Osteoblast (primary cell): ENCODE results near the gene RHBDD1. TPM values are rescaled to one million over a fixed set of nuclear protein-coding genes. Genes with fewer than 3 reads are reported as not detected.

Source experiments
- DNase-seq: peaks from one replicate; pipeline ENCODE4 v3.0.0; 2011; ENCODE audit warnings: low spot score, mixed read lengths; ENCODE audit not compliant: insufficient read length; ENCODE audit errors: missing footprints
- H2AFZ ChIP-seq: 2 replicates; pipeline ENCODE4 v1.6.0; 2011; ENCODE audit warnings: mild to moderate bottlenecking, low read length
- H3K27ac ChIP-seq: 2 replicates; pipeline ENCODE4 v1.5.1; 2011; ENCODE audit warnings: mild to moderate bottlenecking, low read depth, low read length, moderate library complexity
- H3K27me3 ChIP-seq: 2 replicates; pipeline ENCODE4 v1.6.0; 2012; ENCODE audit warnings: mild to moderate bottlenecking, control low read depth, inconsistent platforms, low read length, moderate library complexity; ENCODE audit not compliant: insufficient read depth
- H3K36me3 ChIP-seq: 2 replicates; pipeline ENCODE4 v1.5.1; 2011; ENCODE audit warnings: mild to moderate bottlenecking, low read length, control low read depth, moderate library complexity; ENCODE audit not compliant: insufficient read depth
- H3K4me1 ChIP-seq: 2 replicates; pipeline ENCODE4 v1.5.1; 2011; ENCODE audit warnings: mild to moderate bottlenecking, low read length, control low read depth, moderate library complexity; ENCODE audit not compliant: insufficient read depth
- H3K4me2 ChIP-seq: 2 replicates; pipeline ENCODE4 v1.6.0; 2011; ENCODE audit warnings: mild to moderate bottlenecking, low read length; ENCODE audit not compliant: insufficient read depth
- H3K4me3 ChIP-seq: fragments of 200-600 bp; sonication (generic); 3 replicates; pipeline ENCODE4 v1.5.1; 2012; ENCODE audit warnings: mild to moderate bottlenecking, low read length, inconsistent platforms; ENCODE audit not compliant: insufficient read depth
- H3K79me2 ChIP-seq: 2 replicates; pipeline ENCODE4 v1.6.0; 2012; ENCODE audit warnings: mild to moderate bottlenecking, low read length, control low read depth, inconsistent platforms; ENCODE audit not compliant: insufficient read depth
- H3K9me3 ChIP-seq: 2 replicates; pipeline ENCODE4 v1.5.1; 2011; ENCODE audit warnings: low read depth, low read length, control low read depth
- H4K20me1 ChIP-seq: 2 replicates; pipeline ENCODE4 v1.6.0; 2012; ENCODE audit warnings: mild to moderate bottlenecking, low read length, control low read depth; ENCODE audit not compliant: insufficient read depth
- CTCF ChIP-seq: IDR thresholded peaks from 2 replicates; pipeline ENCODE4 v1.5.1; 2011; ENCODE audit warnings: mild to moderate bottlenecking, low read depth, low read length, moderate library complexity; ENCODE audit errors: extremely low read depth
- total RNA-seq: library from RNA; depleted of rRNA; stranded (reverse); fragments of >200 nt; gene quantifications from 2 replicates; pipeline ENCODE4 v1.2.3, GENCODE V29; 2012

RHBDD1 gene
- total RNA-seq, 1 donor: 25.3 TPM

GRCh38 chr2:226818930-226819329 lies 16.9 kb upstream of the RHBDD1 start:
- Histone ChIP-seq H3K36me3 (no peaks in the 10 kb centered on the region), H4K20me1 (no peaks in the 10 kb centered on the region), H3K4me3 (no peak overlapping the region)

DNA sequence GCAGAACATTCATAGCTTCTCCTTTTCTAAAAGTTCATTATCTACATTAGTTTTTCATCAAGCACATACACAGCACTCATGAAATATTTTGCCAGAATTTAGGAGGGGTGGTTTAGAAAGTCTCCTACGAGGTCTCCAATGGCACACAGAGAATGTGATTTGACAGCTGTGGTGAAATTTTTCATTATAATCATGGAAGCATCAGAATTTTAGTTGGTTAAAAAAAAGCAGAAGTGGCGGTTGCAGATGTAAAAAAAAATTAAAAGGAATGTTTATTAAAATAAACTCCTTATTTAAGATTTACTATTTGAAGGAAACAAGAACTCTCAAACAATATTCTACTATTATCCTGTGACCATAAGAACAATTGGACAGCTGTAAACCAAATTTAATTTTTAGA lies 10.8 kb upstream of the RHBDD1 start:
- Histone ChIP-seq H3K27me3 (no peaks in the 10 kb centered on the region), H3K27ac (no peak overlapping the region), H4K20me1 (no peaks in the 10 kb centered on the region), H2AFZ (no peak overlapping the region), H3K9me3 (no peaks in the 10 kb centered on the region), H3K4me3 (no peak overlapping the region), H3K4me1 (no peaks in the 10 kb centered on the region), H3K79me2 (no peaks in the 10 kb centered on the region), H3K4me2 (no peak overlapping the region), H3K36me3 (no peaks in the 10 kb centered on the region)
- TF ChIP-seq CTCF: no peak
- DNase-seq: no peak

More at GRCh38 chr2:226818930-226819329, 16.9 kb upstream of the RHBDD1 start:
- H3K79me2 ChIP-seq: no peaks in the 10 kb centered on the region
- DNase-seq: no peak
- H2AFZ ChIP-seq: no peak overlapping the region
- H3K9me3 ChIP-seq: no peaks in the 10 kb centered on the region
- no peaks in the 10 kb centered on the region for H3K27me3 ChIP-seq
- no peak overlapping the region for H3K4me2 ChIP-seq
- no peak for TF ChIP-seq CTCF
- no peak overlapping the region for H3K27ac ChIP-seq
- H3K4me1 ChIP-seq: no peaks in the 10 kb centered on the region

GRCh38 chr2:226828191-226828590 lies 7.7 kb upstream of the RHBDD1 start:
- no peak overlapping the region for H3K4me2 ChIP-seq
- H3K4me1 ChIP-seq: no peaks in the 10 kb centered on the region
- H2AFZ ChIP-seq: no peak overlapping the region
- H3K79me2 ChIP-seq: no peaks in the 10 kb centered on the region
- no peaks in the 10 kb centered on the region for H3K36me3 ChIP-seq
- no peaks in the 10 kb centered on the region for H3K9me3 ChIP-seq
- no peaks in the 10 kb centered on the region for H3K27me3 ChIP-seq
- TF ChIP-seq CTCF: no peak
- DNase-seq: no peak
- no peak overlapping the region for H3K27ac ChIP-seq
- H4K20me1 ChIP-seq: no peaks in the 10 kb centered on the region
- no peak overlapping the region for H3K4me3 ChIP-seq

- DNase-seq: no peak
- no peak overlapping the region for H2AFZ ChIP-seq
- H4K20me1 ChIP-seq: no peaks in the 10 kb centered on the region
- no peaks in the 10 kb centered on the region for H3K9me3 ChIP-seq
- H3K27ac ChIP-seq: no peak overlapping the region
- H3K4me1 ChIP-seq: no peaks in the 10 kb centered on the region
- TF ChIP-seq CTCF: no peak
- no peaks in the 10 kb centered on the region for H3K36me3 ChIP-seq
- no peaks in the 10 kb centered on the region for H3K79me2 ChIP-seq
- H3K4me3 ChIP-seq: no peak overlapping the region
- no peaks in the 10 kb centered on the region for H3K27me3 ChIP-seq
- H3K4me2 ChIP-seq: no peak overlapping the region
Observed at GRCh38 chr2:226829721-226830631, 5.9 kb upstream of the RHBDD1 start.
